BLaER1 (cell line): ENCODE data around the gene TTN.

ENCODE experiments used
- H3K27ac ChIP-seq: shearing (Covaris generic); formaldehyde crosslinking; 2 replicates; pipeline ENCODE4 v1.8.1; 2022
- H3K27me3 ChIP-seq: shearing (Covaris generic); formaldehyde crosslinking; 2 replicates; pipeline ENCODE4 v1.8.1; 2022
- H3K36me3 ChIP-seq: shearing (Covaris generic); formaldehyde crosslinking; 2 replicates; pipeline ENCODE4 v1.8.1; 2022
- H3K4me1 ChIP-seq: shearing (Covaris generic); formaldehyde crosslinking; 2 replicates; pipeline ENCODE4 v1.8.1; 2022
- H3K4me2 ChIP-seq: shearing (Covaris generic); formaldehyde crosslinking; 2 replicates; pipeline ENCODE4 v1.8.1; 2022
- H3K4me3 ChIP-seq: shearing (Covaris generic); formaldehyde crosslinking; 2 replicates; pipeline ENCODE4 v1.8.1; 2022
- H3K9ac ChIP-seq: shearing (Covaris generic); formaldehyde crosslinking; 2 replicates; pipeline ENCODE4 v1.8.1; 2022
- H3K9me3 ChIP-seq: shearing (Covaris generic); formaldehyde crosslinking; 2 replicates; pipeline ENCODE4 v1.8.1; 2022
- H4K20me1 ChIP-seq: shearing (Covaris generic); formaldehyde crosslinking; 2 replicates; pipeline ENCODE4 v1.8.1; 2022
- Cebpa-rat ChIP-seq: shearing (Covaris generic); IDR thresholded peaks from 2 replicates; pipeline ENCODE4 v1.8.1; 2022

TTN gene

GRCh38 chr2:178819147-178819875 is 12.1 kb upstream of the TTN start:
- no peak overlapping the region for H3K9ac ChIP-seq
- H3K27ac ChIP-seq: no peak overlapping the region
- no peaks in the 10 kb centered on the region for H3K27me3 ChIP-seq
- H3K4me1 ChIP-seq: peaks cover 16% of the 10 kb centered on the region
- H4K20me1 ChIP-seq: no peaks in the 10 kb centered on the region
- no peaks in the 10 kb centered on the region for H3K9me3 ChIP-seq
- peak overlapping the region; percentile 41; the same call in 1 of the 2 replicates for H3K4me2 ChIP-seq
- no peak for TF ChIP-seq Cebpa-rat
- no peak overlapping the region for H3K4me3 ChIP-seq
- H3K36me3 ChIP-seq: no peaks in the 10 kb centered on the region

- H3K4me1 ChIP-seq: no peaks in the 10 kb centered on the region
- H4K20me1 ChIP-seq: no peaks in the 10 kb centered on the region
- no peaks in the 10 kb centered on the region for H3K9me3 ChIP-seq
- no peak overlapping the region for H3K9ac ChIP-seq
- no peak overlapping the region for H3K4me3 ChIP-seq
- no peaks in the 10 kb centered on the region for H3K36me3 ChIP-seq
- no peak overlapping the region for H3K27ac ChIP-seq
- H3K4me2 ChIP-seq: no peak overlapping the region
- no peaks in the 10 kb centered on the region for H3K27me3 ChIP-seq
- TF ChIP-seq Cebpa-rat: no peak
Observed at GRCh38 chr2:178811901-178812300, 4.7 kb upstream of the TTN start.

GRCh38 chr2:178811045-178811444 is 3.8 kb upstream of the TTN start:
- Histone ChIP-seq H3K27ac (no peak overlapping the region), H3K36me3 (no peaks in the 10 kb centered on the region), H3K4me3 (no peak overlapping the region), H3K9ac (no peak overlapping the region), H3K9me3 (no peaks in the 10 kb centered on the region), H3K27me3 (no peaks in the 10 kb centered on the region), H3K4me2 (no peak overlapping the region), H3K4me1 (no peaks in the 10 kb centered on the region), H4K20me1 (no peaks in the 10 kb centered on the region)
- TF ChIP-seq Cebpa-rat: no peak

GRCh38 chr2:178810422-178810821 is 3.2 kb upstream of the TTN start:
- Histone ChIP-seq H3K27me3 (no peaks in the 10 kb centered on the region), H3K9me3 (no peaks in the 10 kb centered on the region), H3K4me2 (no peak overlapping the region)

GRCh38 chr2:178806543-178806942 is 680 bp downstream of the TTN start:
- Histone ChIP-seq H3K9ac (no peak overlapping the region), H3K9me3 (no peaks in the 10 kb centered on the region), H4K20me1 (no peaks in the 10 kb centered on the region), H3K27ac (no peak overlapping the region), H3K36me3 (no peaks in the 10 kb centered on the region), H3K4me1 (no peaks in the 10 kb centered on the region), H3K4me2 (no peak overlapping the region), H3K27me3 (no peaks in the 10 kb centered on the region), H3K4me3 (no peak overlapping the region)
- no peak for TF ChIP-seq Cebpa-rat

More at GRCh38 chr2:178810422-178810821, 3.2 kb upstream of the TTN start:
- no peak for TF ChIP-seq Cebpa-rat
- no peak overlapping the region for H3K27ac ChIP-seq
- no peaks in the 10 kb centered on the region for H4K20me1 ChIP-seq
- H3K4me1 ChIP-seq: no peaks in the 10 kb centered on the region
- H3K4me3 ChIP-seq: no peak overlapping the region
- no peak overlapping the region for H3K9ac ChIP-seq
- H3K36me3 ChIP-seq: no peaks in the 10 kb centered on the region

GRCh38 chr2:178805457-178805856 is 1.8 kb downstream of the TTN start:
- no peak overlapping the region for H3K4me3 ChIP-seq
- H3K9ac ChIP-seq: no peak overlapping the region

GRCh38 chr2:178804791-178805190 is 2.4 kb downstream of the TTN start:
- Histone ChIP-seq H3K4me3 (no peak overlapping the region), H3K9me3 (no peaks in the 10 kb centered on the region), H4K20me1 (no peaks in the 10 kb centered on the region), H3K27me3 (no peaks in the 10 kb centered on the region), H3K4me2 (no peak overlapping the region), H3K9ac (no peak overlapping the region), H3K4me1 (no peaks in the 10 kb centered on the region), H3K36me3 (no peaks in the 10 kb centered on the region), H3K27ac (no peak overlapping the region)
- no peak for TF ChIP-seq Cebpa-rat

More at GRCh38 chr2:178805457-178805856, 1.8 kb downstream of the TTN start:
- H3K9me3 ChIP-seq: no peaks in the 10 kb centered on the region
- H3K27me3 ChIP-seq: no peaks in the 10 kb centered on the region
- no peak overlapping the region for H3K4me2 ChIP-seq
- no peak overlapping the region for H3K27ac ChIP-seq
- H3K4me1 ChIP-seq: no peaks in the 10 kb centered on the region
- TF ChIP-seq Cebpa-rat: no peak
- H3K36me3 ChIP-seq: no peaks in the 10 kb centered on the region
- no peaks in the 10 kb centered on the region for H4K20me1 ChIP-seq

- no peaks in the 10 kb centered on the region for H3K27me3 ChIP-seq
- H3K4me1 ChIP-seq: no peaks in the 10 kb centered on the region
- no peak overlapping the region for H3K4me3 ChIP-seq
- no peak overlapping the region for H3K27ac ChIP-seq
- no peaks in the 10 kb centered on the region for H3K9me3 ChIP-seq
- TF ChIP-seq Cebpa-rat: no peak
- no peaks in the 10 kb centered on the region for H4K20me1 ChIP-seq
- no peaks in the 10 kb centered on the region for H3K36me3 ChIP-seq
- no peak overlapping the region for H3K4me2 ChIP-seq
- no peak overlapping the region for H3K9ac ChIP-seq
Observed at GRCh38 chr2:178800510-178800909, 6.7 kb downstream of the TTN start.

GRCh38 chr2:178799305-178799704 is 7.9 kb downstream of the TTN start:
- H4K20me1 ChIP-seq: no peaks in the 10 kb centered on the region

GRCh38 chr2:178796079-178796677 is 11.0 kb downstream of the TTN start:
- Histone ChIP-seq H3K4me3 (no peak overlapping the region), H3K9me3 (no peaks in the 10 kb centered on the region), H3K27ac (no peak overlapping the region), H3K4me2 (no peak overlapping the region), H3K36me3 (no peaks in the 10 kb centered on the region), H4K20me1 (no peaks in the 10 kb centered on the region), H3K9ac (no peak overlapping the region), H3K27me3 (no peaks in the 10 kb centered on the region), H3K4me1 (no peaks in the 10 kb centered on the region)
- TF ChIP-seq Cebpa-rat: no peak

More at GRCh38 chr2:178799305-178799704, 7.9 kb downstream of the TTN start:
- no peak overlapping the region for H3K4me2 ChIP-seq
- H3K27me3 ChIP-seq: no peaks in the 10 kb centered on the region
- H3K4me3 ChIP-seq: no peak overlapping the region
- TF ChIP-seq Cebpa-rat: no peak
- H3K9ac ChIP-seq: no peak overlapping the region
- no peaks in the 10 kb centered on the region for H3K9me3 ChIP-seq
- no peaks in the 10 kb centered on the region for H3K36me3 ChIP-seq
- no peaks in the 10 kb centered on the region for H3K4me1 ChIP-seq
- H3K27ac ChIP-seq: no peak overlapping the region
